Measurements from ENCODE around the gene PALM3.

Gene PALM3

DNA sequence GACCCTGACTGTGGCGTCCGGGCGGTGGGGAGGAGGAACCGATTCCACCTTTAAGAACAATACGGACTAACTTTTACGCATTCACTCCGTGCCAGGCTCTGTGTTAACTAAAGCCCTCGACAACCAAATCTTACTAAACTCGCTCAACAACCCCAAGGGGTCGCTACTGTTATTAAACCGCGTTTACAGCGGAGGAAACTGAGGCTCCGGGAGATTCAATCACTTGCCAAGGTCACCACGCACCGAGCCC is 27.5 kb upstream of the PALM3 start:
- no peak for DNase-seq (ENCODE audit: low read depth)

- no peak for DNase-seq (ENCODE audit: low read depth)
Observed at GRCh38 chr19:14088634-14089411, 26.9 kb upstream of the PALM3 start.

GRCh38 chr19:14086098-14086497 is 24.2 kb upstream of the PALM3 start:
- no peak for DNase-seq (ENCODE audit: low read depth)

GRCh38 chr19:14085309-14085995 is 23.6 kb upstream of the PALM3 start, which contains the start of gene C19orf67:
Gene C19orf67 (minus strand): TSS chr19:14085783. CDS start chr19:14085627, 156 bp downstream.
- no peak for DNase-seq (ENCODE audit: low read depth)

- DNase-seq (ENCODE audit: low read depth): no peak
Observed at GRCh38 chr19:14082675-14082960, 20.7 kb upstream of the PALM3 start.

DNA sequence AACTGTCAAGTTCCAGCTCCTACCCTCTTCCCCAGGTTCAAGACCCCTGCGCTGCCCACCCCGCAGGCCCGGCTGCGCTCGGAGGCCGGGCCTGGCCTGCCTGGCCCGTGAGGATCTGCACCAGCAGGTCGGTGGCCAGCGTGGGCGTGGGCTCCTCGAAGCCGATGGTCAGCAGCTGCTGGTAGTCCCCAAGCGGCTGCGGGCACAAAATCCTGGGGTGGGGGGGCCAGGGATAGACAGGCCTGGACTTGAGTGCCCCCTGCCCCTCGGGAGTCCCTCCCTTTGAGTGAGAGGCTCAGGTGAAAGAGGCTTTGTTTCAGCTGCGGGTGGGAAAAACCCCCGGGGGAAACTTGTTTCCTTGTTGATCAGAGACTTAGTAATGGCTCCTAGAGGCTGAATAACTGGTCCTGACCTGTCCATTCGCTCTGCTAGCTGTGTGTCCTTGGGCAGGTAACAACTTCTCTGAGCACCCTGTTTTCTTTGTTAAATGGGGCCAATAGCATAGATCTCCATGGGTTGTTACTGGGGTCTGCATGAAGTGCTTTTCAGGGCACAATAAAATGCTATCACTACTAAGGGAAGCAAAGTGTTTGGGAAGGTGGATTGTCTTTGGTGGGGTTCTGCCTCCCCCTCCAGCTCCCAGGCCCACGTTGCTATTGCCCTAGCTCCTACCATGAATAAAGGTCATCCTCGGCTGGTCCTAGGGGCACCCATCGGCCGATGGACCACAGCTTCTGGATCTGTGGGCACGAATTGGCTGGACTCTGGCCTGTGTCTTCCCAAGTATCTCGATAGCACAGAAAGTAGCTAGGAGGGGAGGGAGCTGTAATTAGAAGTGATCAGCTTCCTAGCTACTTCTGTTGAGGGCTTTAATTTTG is 20.2 kb upstream of the PALM3 start:
- DNase-seq (ENCODE audit: low read depth): no peak

GRCh38 chr19:14080887-14081796 is 19.3 kb upstream of the PALM3 start:
- DNase-seq (ENCODE audit: low read depth): peak; percentile 100

DNA sequence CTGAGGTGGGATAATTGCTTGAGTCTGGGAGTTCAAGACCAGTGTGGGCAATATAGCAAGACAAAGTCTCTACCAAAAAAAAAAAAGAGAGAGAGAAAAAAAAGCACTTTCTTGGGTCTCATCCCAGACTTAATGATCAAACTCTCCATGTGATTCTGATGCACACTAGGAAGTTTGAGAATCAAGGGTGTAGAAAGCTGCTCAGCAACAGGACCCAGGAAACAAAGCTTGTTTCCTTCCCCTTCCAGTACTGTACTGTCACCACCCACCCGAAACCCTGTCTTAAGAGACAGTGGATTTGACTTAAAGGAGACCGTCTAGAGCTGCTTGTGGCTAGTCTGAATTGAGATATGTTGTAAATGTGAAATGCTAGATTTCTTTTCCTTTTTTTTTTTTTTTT is 16.5 kb upstream of the PALM3 start:
- DNase-seq (ENCODE audit: low read depth): no peak

GRCh38 chr19:14073925-14074838 is 12.3 kb upstream of the PALM3 start:
- DNase-seq (ENCODE audit: low read depth): no peak

DNA sequence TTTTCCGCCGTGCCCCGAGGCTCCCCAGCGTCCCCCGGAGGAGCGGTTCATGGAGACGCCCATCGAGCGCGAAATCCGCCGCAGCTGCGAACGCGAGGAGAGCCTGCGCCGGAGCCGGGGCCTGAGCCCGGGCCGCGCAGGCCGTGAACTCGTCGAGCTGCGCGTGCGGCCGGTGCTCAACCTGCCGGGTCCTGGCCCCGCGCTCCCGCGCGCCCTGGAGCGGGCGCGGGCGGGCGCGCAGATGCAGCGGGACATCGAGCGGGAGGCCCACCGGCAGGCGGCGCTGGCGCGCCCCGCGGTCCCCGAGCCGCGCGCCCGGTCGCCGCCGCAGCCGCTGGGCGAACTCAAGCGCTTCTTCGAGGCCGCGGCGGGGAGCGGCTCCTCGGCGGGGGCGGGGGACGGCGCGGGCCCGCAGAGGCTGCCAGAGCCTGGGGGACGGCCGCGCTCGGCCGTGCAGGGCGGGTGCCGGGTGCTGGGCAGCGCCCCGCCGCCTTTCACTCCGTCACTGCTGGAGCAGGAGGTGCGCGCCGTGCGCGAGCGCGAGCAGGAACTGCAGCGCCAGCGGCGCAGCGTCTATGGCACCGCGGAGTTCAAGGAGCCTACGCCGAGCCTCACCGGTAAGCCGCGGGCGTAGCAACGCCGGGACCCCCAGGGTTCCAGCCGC is 11.5 kb upstream of the PALM3 start:
- DNase-seq (ENCODE audit: low read depth): peak; percentile 55

DNA sequence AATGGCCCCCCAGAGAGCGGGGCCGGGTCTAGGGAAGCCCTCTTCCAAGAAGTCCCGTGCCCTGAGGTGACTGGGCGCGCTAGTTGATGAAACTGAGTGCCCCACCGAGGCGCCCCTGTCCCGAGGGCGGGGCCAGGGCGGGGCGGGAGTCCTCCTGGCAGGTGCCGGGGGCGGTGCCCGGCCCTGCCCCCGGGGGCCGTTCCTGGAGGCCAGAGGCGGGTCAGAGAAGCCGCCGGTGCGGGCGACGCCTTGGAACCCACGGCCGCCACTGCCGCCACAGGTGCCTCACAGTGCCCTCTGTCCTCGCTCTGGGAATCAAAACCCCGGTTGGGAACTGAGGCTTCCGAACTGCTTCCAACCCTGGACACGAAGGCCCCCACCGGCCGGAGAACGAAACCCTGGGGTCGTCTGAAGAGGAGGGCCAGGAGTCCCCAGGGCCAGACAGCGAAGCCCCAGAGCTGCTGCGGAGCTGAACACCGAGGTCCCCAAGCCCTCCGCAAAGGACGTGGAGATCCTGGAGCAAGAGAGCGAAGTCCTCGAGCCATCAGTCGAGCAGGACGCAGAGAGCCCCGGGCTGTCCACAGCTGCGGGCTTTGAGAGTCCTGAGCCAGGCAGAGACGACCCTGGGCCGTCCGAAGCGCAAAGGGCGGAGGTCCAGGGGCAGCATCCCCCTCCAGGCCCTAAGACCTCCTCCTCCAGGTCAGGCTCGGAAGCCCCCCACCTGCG is 10.8 kb upstream of the PALM3 start, which contains the start of gene MISP3:
Gene MISP3 (plus strand): TSS at position 252 of the 726 bp plus-strand sequence. CDS start 524 bp downstream, outside the sequence.
- DNase-seq (ENCODE audit: low read depth): no peak

- DNase-seq (ENCODE audit: low read depth): no peak
Observed at GRCh38 chr19:14070268-14071050, 8.6 kb upstream of the PALM3 start.

GRCh38 chr19:14066134-14066533 is 4.3 kb upstream of the PALM3 start:
- no peak for DNase-seq (ENCODE audit: low read depth)

- DNase-seq (ENCODE audit: low read depth): no peak
Observed at GRCh38 chr19:14063105-14063504, 1.2 kb upstream of the PALM3 start.

- no peak for DNase-seq (ENCODE audit: low read depth)
Observed at GRCh38 chr19:14062558-14062855, 631 bp upstream of the PALM3 start.

DNA sequence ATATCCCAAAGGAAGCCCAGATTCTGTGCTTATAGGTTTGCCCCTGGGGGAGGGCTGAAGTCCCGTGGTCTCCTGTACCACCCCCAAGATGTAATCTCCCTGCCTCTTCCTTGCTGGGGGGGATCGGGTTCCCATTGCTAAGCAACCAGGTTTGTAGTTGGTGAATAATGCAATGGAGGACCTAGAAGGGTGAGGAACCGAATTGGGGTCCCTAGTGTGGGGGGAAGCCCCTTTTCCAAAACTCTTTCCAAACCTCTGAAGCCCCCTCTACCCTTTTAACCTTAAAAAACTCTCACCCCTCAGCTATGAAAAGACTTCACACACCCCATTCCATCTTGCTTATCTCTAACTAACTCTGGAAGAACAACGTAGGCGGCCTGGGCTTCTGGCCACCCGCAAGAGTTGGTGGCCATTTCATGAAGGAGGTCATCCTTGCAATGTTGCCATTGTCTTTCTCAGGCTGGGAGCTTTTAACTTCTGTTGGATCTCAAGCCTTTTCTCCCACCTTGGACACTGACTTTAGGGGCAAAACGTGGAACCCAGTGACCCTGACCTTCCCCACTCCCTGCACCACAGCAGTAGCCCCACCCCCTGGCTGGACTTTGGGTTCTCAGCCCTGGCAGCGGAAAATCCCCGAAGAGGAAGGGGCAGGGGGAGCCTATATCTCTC is 661 bp downstream of the PALM3 start:
- no peak for DNase-seq (ENCODE audit: low read depth)

- no peak for DNase-seq (ENCODE audit: low read depth)
Observed at GRCh38 chr19:14059652-14060155, 2.2 kb downstream of the PALM3 start.

DNA sequence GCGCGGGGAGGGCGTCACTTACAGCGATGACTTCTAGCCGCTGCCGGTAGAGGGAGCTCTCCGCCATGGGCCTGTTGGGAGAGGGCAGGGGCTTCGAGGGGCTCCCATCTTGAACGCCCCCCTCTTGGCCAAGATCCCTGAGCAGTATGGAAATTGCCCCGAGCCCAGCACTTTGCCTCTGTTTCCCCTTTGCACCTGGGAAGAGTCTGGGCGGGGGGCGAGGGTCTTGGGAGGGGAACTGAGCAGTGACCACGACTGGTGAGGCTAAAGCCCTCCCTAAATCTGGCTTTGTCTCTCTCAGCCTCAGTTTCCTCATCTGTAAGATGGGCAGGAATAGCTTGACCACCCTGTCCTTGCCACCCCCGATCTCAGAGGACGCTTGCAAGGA is 2.8 kb downstream of the PALM3 start:
- DNase-seq (ENCODE audit: low read depth): peak; percentile 41
